GM19372 (cell line): Measurements from ENCODE around the gene PEDS1.
"Not testable (repeated sequence)": the region's sequence is repeated elsewhere in the genome, so short reads cannot be mapped to it uniquely, and the experiment has no call there.

Source experiments
- ATAC-seq: cut with Tn5 transposase; IDR thresholded peaks from one replicate; pipeline ENCODE4 v1.9.1; 2021; ENCODE audit warnings: mild to moderate bottlenecking, low read depth, moderate library complexity; ENCODE audit not compliant: unreplicated experiment

The PEDS1 gene

DNA sequence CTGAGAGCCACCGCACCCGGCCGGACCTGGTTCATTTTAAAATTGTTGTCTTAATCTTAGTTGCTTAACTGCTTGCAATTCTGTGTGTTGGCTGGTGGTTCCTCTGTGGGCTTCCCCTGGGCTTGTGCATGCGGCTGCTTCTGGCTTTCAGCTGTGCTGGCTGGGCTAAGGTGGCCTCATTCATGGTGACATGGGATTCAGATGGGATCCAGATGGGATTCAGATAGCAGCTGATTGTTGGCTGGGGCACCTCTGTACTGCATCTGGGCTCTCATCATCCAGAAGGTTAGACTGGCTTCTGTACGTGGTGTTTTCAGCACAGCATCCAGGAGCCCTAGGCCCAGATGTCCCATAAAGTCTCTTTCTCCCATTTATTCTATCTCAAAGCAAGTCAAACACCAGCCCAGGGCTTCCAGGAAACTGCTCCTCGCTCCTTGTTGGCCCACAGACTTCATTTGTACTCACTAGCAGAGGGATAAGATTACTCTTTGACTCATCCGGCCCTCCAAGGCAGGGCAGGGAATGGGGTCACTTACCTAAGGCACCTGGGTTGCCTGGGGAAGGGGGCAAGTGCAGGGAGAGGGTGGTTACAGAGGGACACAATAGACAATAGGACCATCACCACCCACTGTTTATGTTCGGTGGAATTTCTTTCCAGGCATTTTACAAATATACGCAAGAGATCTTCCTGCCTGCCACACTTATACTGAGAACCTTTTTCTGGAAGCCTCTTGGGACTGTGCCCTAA lies 10.2 kb upstream of the PEDS1 start:
- no peak for ATAC-seq

DNA sequence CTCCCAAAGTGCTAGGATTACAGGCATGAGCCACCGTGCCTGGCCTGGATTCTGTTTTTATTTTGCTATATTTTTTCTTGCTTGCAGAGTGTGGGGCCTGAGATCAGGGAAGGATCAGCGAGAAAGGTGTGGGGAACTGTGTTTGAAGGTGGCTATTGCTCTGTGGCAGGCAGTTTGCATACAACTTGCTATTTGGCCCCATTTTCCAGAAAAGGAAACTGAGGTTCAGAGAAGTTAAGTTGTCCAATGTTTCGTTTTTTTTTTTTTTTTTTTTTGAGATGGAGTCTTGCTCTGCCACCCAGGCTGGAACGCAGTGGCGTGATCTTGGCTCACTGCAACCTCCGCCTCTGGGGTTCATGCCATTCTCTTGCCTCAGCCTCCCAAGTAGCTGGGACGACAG lies 8.0 kb upstream of the PEDS1 start:
- not testable (repeated sequence) for ATAC-seq

DNA sequence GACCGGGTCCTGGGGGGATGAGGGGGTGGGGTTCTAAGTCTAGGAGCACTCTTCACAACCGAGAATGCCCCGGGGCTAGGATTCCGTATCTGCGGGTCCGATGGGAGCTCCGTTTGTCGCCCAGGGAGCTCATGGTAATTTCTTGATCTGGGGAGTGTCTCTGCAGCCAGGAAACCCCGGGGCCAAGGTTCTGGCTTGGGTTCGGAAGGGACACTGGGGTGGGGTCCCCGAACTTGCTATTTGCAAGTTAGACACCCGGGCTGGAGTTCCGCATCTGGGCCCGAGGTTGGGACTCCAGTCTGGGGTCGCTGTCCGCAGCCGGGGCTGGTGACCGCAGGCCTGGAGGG lies 397 bp downstream of the PEDS1 start:
- no peak for ATAC-seq

DNA sequence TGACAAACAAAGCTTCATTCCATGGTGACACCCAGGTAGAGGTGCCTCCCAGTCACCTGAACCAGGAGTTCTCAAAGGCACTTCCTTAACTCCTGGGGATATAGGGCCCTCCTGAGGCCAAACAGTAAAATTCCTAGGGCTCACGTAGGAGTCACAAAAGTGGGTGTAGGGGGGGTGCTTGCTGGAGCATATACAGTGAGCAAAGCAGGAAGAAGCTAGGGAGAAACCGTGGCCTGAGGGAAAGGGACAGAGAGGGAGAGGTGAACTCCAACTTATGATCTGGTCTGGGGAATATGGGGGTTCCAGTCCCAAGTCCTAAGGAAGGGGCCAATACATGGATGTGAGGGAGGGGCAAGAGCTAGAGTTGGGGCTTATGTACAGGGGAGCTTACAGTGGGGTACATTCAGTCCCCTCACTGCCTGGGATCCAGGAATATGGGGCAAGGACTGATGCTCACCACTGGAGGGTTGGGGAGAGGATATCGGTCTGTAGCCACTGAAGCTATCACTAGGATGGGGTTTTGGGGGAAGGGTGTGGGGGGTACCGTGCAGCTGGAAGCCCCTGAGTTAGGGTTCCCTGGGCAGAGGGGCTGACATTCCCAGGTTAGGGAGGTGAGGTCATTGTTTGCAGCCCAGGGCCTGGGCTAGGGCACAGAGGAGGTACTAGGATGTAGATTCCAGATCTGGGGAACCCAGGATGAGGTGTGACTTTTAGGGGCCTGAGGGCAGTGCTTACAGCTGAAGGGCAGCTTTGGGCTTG lies 950 bp downstream of the PEDS1 start:
- ATAC-seq, result no peak

DNA sequence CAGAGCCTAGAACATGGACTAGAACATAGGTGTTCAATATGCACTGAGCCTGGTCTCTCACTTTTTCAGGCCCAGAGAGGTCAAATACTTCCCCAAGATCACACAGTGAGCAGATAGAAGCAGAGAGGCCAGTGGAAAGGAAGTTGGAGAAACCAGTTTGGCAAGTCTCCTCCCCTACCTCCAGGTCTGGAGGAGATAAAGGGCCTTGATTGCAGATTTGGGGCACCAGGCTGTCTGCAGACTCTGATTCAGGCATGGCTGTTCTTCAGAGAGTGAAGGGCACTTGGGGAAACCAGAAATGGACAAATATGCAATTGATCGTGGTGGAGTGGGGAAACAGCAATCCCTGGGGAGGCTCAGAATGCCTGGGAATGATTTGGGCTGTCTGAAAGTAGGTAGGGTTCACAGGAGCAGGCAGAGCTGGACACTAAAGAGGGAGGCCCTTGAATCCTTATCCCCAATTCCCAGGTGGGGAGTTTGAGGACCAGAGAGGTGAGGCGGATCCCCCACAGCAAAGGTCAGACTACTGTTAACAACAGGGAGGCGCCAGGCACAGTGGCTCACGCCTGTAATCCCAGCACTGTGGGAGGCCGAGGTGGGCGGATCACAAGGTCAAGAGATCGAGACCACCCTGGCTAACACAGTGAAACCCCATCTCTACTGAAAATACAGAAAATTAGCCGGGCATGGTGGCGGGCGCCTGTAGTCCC lies 2.3 kb downstream of the PEDS1 start:
- ATAC-seq, result no peak

DNA sequence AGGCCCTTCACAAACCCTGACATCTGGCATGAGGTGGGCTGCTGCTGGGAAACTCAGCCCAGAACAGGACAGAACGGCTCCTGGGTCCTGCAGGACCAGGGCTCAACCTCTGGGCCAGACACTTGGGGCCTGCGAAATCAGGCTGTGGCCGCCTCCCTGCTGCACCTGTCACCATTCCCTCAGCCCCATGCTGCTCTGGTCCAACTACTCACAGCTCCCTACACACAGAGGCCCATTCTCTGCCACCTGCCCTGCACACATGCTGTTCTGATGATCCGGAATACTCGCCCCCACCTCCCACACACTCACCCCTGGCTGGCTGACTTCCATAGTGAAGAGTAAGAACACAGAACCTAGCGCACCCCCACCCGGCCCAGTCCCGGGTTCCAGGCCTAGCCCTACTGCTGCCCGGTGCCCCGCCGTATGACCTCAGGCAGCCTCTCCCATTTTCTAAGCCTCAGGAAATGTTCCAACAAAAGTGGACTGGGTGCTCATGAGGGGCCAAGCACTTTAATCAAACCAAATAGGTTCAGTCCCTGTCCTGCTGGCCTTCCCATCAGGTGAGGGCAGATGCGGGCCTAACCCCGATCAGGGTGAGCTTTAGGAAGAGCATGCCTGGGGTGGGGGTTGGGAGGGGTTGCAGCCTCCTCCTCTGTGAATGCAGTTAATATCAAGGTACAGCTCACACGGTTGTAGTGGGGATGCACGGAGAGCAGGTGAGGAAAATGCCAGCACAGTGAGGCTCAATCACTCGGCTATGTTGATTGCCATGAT lies 3.9 kb downstream of the PEDS1 start:
- no peak for ATAC-seq

DNA sequence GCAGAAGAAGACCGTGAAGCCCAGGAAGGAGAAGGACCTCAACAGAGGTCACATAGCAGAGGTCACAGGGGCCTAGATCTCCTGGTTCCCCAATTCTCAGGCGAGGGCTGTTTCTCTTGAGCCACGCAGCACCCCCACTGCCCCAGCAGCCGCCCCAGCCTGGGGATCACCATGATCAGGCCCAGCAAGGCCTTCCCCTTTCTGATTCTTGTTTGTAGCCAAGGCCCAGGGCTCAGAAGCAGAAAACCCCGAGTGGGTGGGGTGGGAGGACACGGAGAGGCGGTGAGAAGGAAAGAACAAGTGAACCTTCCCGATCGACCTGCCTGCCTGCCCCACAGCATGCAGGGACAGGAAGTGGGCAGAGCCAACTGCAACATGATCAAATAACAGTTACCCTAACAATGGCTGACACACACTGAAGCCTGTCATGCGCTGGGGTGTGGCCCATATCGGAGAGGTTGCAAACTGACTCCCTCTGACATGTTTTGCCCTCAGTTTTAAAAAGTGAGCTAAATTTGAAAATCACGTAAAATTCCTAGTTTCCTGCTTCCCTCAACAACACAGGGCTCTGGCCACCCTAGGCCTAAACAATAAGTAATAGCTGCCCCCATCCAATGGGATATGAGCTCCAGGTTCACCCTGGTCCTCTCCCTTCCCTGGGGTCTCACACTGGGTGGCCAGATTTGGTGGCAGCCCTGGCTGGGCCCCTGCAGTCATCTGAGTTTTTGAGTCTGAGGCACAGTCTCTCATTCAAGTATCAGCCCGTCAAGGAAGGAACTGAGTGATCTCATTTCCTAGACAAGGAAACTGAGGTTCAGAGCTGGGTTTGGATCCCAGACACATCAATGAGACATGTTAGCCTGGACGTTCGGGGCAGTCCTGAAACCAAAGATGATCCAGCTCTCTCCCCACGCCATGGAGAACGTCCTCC lies 6.5 kb downstream of the PEDS1 start:
- peak; percentile 80 for ATAC-seq

DNA sequence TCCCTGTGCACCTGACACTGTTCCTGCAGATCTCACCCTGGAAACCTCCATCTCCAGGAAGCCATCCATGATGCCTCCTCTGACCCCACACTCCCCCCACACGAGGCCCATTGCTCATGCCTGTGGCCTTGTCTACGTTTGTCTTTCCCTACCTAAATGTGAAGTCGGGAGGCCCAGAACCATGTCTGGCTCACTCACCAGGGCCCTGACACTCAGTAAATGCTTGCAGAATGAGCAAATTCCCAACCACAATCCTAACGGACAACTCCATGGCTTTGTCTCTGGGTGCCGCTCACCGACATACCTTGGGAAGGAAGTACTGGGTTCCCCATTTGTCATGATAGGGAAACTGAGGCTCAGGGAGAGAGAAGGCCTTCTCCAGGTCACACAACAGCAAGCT lies 7.3 kb downstream of the PEDS1 start:
- no peak for ATAC-seq

DNA sequence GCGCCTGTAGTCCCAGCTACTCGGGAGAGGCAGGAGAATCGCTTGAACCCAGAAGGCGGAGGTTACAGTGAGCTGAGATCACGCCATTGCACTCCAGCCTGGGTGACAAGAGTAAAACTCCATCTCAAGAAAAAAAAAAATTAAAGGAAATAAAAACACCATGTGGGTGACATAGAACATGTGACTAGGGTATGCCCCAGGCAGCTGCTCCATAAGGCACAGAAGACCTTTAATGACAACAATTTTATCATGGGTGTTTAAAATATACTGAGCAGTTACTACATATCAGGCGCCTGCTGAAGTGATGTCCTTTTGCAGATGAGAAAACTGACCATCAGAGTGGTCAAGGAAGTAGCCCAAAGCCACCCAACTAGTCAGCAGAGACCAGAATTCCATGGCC lies 8.0 kb downstream of the PEDS1 start:
- ATAC-seq, result no peak

DNA sequence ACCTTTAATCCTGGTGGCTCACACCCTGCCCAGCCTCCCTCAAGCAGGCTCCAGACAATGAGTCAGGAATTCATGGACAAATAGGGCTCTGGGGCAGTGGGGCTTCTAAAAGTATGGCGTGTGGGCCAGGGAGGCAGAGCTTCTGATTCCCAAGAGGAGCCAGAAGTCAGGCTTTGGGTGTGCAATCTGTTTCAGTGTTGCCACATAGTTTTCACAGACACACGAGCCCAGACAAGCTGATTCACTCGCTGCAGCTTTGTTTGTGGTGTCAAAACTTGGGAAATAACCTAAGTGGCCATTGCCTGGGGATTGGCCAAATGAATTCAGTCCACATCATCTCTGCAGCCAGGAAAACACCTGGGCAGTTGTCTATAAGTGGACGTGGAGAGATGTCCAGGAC lies 9.2 kb downstream of the PEDS1 start:
- no peak for ATAC-seq

DNA sequence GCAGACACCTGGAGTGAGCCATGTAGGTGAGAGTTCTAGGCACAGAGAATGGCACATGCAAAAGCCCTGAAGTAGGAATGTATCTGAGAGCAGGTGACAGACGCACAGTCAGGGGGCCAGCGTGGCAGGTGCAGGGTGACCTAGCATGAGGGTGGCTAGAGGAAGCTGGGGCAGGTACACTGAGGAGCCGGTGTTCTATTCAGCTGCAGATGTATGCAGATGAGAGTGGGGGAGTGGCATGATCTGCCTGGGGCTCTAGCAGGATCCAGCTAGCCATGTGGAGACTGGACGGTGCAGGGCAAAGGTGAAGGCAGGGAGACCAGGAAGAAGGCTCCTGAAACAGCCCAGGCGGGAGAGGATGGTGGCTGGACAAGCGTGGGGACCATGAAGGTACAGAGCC lies 10.7 kb downstream of the PEDS1 start:
- ATAC-seq, result no peak

DNA sequence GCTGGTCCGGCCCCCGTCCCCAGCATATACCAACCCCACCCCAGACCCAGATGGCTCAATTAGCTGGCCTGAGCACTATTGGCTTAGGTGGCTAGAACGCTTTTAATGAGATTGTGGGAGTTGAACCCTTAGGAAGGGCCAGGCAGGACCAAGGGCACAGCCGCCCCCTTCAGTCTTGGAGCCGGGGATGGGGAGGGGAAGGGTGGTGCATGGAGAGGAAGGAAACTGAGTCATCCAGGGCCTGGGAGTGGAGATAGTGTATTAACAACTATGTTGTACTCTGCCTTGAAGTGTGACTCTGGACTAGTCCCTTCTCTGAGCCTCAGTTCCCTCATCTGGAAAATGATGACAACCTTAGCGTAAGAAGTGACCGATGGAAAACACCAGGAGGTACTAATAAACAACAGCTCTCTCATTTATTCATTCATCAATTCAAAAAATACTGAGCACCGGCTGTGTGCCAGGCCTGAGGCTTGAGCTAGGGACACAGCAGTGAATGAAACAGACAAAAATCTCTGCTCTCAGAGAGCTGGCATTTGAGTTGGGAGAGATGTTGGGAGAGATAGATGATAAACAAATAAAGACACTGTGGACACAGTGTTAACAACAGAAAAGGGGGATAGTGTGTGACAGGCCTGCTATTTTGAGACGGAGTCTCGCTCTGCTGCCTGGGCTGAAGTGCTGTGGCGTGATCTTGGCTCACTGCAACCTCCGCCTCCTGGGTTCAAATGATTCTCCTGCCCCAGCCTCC lies 11.5 kb downstream of the PEDS1 start:
- ATAC-seq, result no peak

DNA sequence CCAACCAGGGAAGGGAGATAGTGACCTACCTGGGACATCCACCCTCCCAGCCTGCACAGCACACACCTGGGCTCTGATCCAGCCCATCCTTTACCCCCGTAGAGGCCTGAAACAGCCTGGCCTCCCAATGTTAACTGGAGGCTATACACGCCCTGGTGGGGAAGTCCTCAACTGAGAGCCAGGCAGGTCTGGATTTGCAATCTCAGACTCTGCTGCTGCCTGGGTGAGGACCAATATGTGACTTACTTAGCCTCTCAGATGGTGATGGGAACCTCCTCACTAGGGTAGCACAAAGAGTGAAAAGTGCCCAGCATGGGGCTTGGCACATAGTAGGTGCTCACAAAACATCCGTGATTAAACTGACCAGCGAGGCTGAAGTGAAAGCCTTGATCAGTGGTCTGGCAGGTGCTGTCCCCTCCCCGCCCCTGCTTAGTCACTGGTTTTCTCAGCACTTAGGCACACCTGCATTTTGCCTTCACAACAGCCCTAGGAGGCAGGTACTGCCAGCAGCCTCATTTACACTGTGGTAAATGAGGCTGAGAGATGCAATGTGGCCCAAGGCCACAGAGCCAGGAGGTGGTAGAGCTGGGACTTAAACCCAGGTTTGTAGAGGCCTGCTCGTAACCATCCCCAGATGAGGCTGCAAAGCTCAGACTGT lies 12.4 kb downstream of the PEDS1 start:
- ATAC-seq, result no peak

DNA sequence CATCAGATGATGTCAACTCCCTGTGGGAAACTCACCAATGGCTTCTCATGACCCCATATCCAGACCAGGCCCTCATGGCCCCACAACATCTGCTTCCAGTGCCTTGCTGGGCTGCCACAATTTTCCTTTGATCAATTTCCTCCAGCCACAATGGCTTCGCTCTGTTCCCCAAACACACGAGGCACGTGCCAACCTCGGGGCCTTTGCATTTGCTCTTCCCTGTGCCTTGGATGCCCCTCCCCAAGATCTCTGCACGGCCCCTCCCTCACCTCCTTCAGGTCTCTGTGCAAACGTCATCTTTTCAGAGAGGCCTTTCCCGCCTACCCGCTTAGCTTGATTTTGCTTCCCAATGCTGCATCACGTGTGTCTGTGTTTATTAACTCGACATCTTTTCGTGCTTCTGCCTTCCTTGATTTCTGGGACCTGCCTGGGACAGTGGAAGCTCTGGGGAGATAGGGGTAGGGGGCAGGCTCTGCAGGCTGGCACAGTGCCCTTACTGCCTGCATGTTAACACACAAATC lies 13.1 kb downstream of the PEDS1 start:
- ATAC-seq, result no peak

DNA sequence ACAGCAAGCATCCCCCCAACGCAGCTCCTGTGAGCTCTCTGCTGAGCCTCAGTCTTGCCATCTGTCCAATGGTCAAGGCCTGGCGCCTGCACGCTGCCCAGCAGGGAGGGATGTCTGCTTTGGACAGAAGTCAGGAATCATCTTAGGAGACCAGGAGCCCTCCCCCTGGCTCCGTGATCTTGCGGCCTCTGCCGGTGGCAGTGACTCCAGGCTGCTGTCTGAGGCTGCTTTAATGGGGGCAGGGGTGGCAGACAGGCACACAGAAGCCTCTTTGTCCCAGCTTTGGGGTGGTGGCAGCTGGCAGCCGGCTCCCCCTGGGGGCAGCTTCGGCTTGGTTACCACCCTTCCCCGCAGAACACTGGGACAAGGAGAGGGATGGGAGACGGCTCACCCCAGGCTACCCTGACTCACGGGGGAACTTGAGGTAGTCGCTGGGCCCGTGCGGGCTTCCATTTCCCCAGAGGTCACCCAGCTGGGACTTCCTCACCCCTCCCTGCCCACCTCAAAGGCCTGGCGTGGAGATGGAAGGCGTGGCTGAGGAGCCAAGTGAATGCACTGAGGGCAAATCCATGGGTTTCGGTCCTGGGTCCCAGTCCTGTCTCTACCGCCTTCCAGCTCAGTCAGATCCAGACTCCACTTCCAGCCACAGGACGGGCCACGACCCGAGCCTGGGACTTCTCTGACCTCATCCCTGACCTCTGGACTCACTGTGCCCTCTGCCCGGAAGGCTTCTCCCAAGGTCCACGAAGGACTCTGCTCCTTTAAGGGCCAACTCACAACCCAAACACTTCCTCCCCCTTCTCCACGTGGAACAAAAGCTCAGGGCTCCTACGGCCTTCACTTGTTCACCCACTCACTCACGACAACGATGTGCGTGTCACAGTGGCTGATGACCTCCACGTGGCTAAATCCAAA lies 14.8 kb downstream of the PEDS1 start:
- ATAC-seq, result no peak

DNA sequence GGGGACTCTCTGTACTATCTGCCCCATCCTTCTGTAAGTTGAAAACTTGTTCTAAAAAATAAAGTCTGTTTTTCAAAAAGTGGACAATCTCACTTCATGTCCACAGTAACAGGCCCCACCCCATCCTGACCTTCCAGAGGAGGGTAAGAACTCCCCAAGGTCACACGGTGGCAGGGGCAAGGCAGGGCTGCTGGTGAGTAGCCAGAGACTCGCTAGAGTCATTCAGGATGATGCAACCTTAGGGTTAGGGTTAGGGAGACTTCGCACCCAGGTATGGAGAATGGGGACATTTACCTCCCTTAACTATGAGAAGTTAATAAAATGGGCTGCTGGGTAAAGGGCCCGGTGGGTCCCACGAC lies 15.4 kb downstream of the PEDS1 start:
- no peak for ATAC-seq

DNA sequence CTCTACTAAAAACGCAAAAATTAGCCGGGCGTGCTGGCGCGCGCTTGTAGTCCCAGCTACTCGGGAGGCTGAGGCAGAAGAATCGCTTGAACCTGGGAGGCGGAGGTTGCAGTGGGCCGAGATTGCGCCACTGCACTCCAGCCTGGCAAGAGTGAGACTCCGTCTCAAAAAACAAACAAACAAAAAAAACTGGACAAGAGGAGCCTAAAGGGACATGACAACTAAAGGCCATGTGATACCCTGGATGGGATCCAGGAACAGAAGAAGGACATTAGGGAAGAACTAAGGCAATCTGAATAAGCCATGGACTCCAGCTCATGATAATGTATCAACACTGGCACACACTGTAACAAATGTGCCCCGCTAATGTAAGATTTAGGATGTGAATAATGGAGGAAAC lies 15.8 kb downstream of the PEDS1 start:
- not testable (repeated sequence) for ATAC-seq
